DOHH2 (cell line): Measurements from ENCODE around the gene TEX48.

ENCODE experiments used
- EZH2phosphoT487 ChIP-seq: fragments of 200-600 bp; sonication (generic); IDR thresholded peaks from 2 replicates; pipeline ENCODE4 v1.6.1; 2017; ENCODE audit warnings: borderline replicate concordance, mild to moderate bottlenecking, antibody characterized with exemption, low read length, moderate library complexity, mixed read lengths
- TF ChIP-seq, protein P1 (sequence below): fragments of 200-600 bp; sonication (generic); IDR thresholded peaks from one replicate; pipeline ENCODE4 v1.5.1; 2014; ENCODE audit warnings: antibody characterized with exemption, mild to moderate bottlenecking, low read depth, low read length; ENCODE audit not compliant: poor library complexity, severe bottlenecking

- TF ChIP-seq, protein P1, sequence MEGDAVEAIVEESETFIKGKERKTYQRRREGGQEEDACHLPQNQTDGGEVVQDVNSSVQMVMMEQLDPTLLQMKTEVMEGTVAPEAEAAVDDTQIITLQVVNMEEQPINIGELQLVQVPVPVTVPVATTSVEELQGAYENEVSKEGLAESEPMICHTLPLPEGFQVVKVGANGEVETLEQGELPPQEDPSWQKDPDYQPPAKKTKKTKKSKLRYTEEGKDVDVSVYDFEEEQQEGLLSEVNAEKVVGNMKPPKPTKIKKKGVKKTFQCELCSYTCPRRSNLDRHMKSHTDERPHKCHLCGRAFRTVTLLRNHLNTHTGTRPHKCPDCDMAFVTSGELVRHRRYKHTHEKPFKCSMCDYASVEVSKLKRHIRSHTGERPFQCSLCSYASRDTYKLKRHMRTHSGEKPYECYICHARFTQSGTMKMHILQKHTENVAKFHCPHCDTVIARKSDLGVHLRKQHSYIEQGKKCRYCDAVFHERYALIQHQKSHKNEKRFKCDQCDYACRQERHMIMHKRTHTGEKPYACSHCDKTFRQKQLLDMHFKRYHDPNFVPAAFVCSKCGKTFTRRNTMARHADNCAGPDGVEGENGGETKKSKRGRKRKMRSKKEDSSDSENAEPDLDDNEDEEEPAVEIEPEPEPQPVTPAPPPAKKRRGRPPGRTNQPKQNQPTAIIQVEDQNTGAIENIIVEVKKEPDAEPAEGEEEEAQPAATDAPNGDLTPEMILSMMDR, result no peak
- TF ChIP-seq EZH2phosphoT487, result no peak
Measured at GRCh38 chr9:114688909-114689610, 7.1 kb upstream of the TEX48 start.
